Erythroblast (primary cell): Measurements from ENCODE around the gene L2HGDH.

ENCODE experiments used
- GATA1 ChIP-seq: IDR thresholded peaks from 2 replicates; pipeline ENCODE4 v1.6.1; 2011; ENCODE audit warnings: low read depth, mild to moderate bottlenecking, control low read depth, low read length, moderate library complexity
- POLR2A ChIP-seq: IDR thresholded peaks from 2 replicates; pipeline ENCODE4 v1.6.1; 2011; ENCODE audit warnings: mild to moderate bottlenecking, low read length

DNA sequence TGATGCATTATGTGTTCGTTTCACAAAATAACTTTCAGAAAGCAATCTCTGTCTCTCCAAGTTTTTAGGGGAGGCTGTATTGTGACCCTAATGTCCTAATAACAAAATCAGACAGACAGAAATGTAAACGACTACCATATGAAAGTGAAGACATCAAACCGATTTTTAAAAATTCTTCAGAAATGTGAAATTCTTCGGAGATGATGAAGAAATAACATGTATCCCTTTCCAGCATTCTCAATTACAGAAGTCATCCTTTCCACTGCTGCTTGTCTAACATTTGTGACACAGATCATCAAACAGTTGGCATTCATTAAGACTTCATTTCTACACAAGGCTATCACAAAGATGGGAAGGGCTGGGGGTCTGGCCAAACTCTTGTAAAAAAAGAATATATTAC, 41.1 kb upstream of the L2HGDH start:
- TF ChIP-seq POLR2A (no peak), GATA1 (no peak)
